Neural cell (in vitro differentiated cells): ENCODE measurements around the gene RFWD3. TPM values are rescaled to one million over a fixed set of nuclear protein-coding genes. Genes with fewer than 3 reads are reported as not detected.

Source experiments
- H2AFZ ChIP-seq: fragments of 200-600, 300-800 bp; sonication (generic), shearing (Covaris generic); 2 replicates; pipeline ENCODE4 v1.6.0; 2014; ENCODE audit warnings: low read depth, mild to moderate bottlenecking, antibody characterized with exemption, low read length, moderate library complexity
- H3F3A ChIP-seq: fragments of 200-600 bp; shearing (Covaris generic); 2 replicates; pipeline ENCODE4 v1.6.1; 2016; ENCODE audit warnings: mild to moderate bottlenecking, moderate library complexity, mixed read lengths, antibody characterized with exemption, low read length; ENCODE audit not compliant: insufficient read depth, poor library complexity, severe bottlenecking
- H3K27ac ChIP-seq: fragments of 200-600, 300-800 bp; sonication (generic), shearing (Covaris generic); 2 replicates; pipeline ENCODE4 v1.5.1; 2014; ENCODE audit warnings: mild to moderate bottlenecking, low read length, moderate library complexity
- H3K27me3 ChIP-seq: fragments of 300-800, 200-600 bp; sonication (generic), shearing (Covaris generic); 2 replicates; pipeline ENCODE4 v1.6.0; 2014; ENCODE audit warnings: mild to moderate bottlenecking, low read depth, low read length, moderate library complexity; ENCODE audit not compliant: insufficient read depth
- H3K36me3 ChIP-seq: fragments of 300-800, 200-600 bp; sonication (generic), shearing (Covaris generic); 2 replicates; pipeline ENCODE4 v1.5.1; 2014; ENCODE audit warnings: mild to moderate bottlenecking, antibody characterized with exemption, low read length, moderate library complexity; ENCODE audit not compliant: insufficient read depth
- H3K4me2 ChIP-seq: fragments of 300-800, 200-600 bp; sonication (generic), shearing (Covaris generic); 2 replicates; pipeline ENCODE4 v1.6.0; 2014; ENCODE audit warnings: mild to moderate bottlenecking, low read length
- H3K4me3 ChIP-seq: fragments of 300-800, 200-600 bp; sonication (generic), shearing (Covaris generic); 2 replicates; pipeline ENCODE4 v1.5.1; 2014; ENCODE audit warnings: mild to moderate bottlenecking, low read length, moderate library complexity
- H3K79me2 ChIP-seq: fragments of 200-600 bp; shearing (Covaris generic); replicated peaks from 2 replicates; pipeline ENCODE4 v1.6.0; 2014; ENCODE audit warnings: mild to moderate bottlenecking, low read length, moderate library complexity; ENCODE audit not compliant: insufficient read depth
- H3K9ac ChIP-seq: fragments of 300-800, 200-600 bp; sonication (generic), shearing (Covaris generic); 2 replicates; pipeline ENCODE4 v1.6.1; 2016; ENCODE audit warnings: mild to moderate bottlenecking, low read length, mixed read lengths
- H3K9me2 ChIP-seq: fragments of 200-600 bp; shearing (Covaris generic); 2 replicates; pipeline ENCODE4 v1.6.1; 2016; ENCODE audit warnings: mild to moderate bottlenecking, low read length, mixed read lengths; ENCODE audit not compliant: insufficient read depth
- H3K9me3 ChIP-seq: fragments of 200-600, 300-800 bp; sonication (generic), shearing (Covaris generic); 2 replicates; pipeline ENCODE4 v1.6.1; 2016; ENCODE audit warnings: mild to moderate bottlenecking, mixed run types, low read length, moderate library complexity, mixed read lengths
- H4K20me1 ChIP-seq: fragments of 200-600 bp; shearing (Covaris generic); 2 replicates; pipeline ENCODE4 v1.6.1; 2016; ENCODE audit warnings: mild to moderate bottlenecking, mixed run types; ENCODE audit not compliant: insufficient read depth
- EP300 ChIP-seq: fragments of 450-650 bp; conservative IDR thresholded peaks from 2 replicates; pipeline ENCODE4 v1.6.1; 2014; ENCODE audit warnings: antibody characterized with exemption, mild to moderate bottlenecking, moderate library complexity; ENCODE audit not compliant: poor library complexity, severe bottlenecking
- EZH2 ChIP-seq: fragments of 200-600, 300-800 bp; shearing (Covaris generic), sonication (generic); IDR thresholded peaks from 2 replicates; pipeline ENCODE4 v1.6.1; 2014; ENCODE audit warnings: antibody characterized with exemption, low read length, borderline replicate concordance, mild to moderate bottlenecking; ENCODE audit not compliant: insufficient read depth, poor library complexity, severe bottlenecking
- MXI1 ChIP-seq: fragments of 450-650 bp; conservative IDR thresholded peaks from 2 replicates; pipeline ENCODE4 v1.6.1; 2014; ENCODE audit warnings: antibody characterized with exemption, mild to moderate bottlenecking; ENCODE audit not compliant: poor library complexity, severe bottlenecking
- POLR2AphosphoS5 ChIP-seq: IDR thresholded peaks from 2 replicates; pipeline ENCODE4 v1.6.1; 2012
- RAD21 ChIP-seq: fragments of 450-650 bp; conservative IDR thresholded peaks from 2 replicates; pipeline ENCODE4 v1.6.1; 2014; ENCODE audit warnings: antibody characterized with exemption, mild to moderate bottlenecking, moderate library complexity
- REST ChIP-seq: IDR thresholded peaks from 2 replicates; pipeline ENCODE4 v1.6.1; 2012; ENCODE audit warnings: borderline replicate concordance
- SMC3 ChIP-seq: fragments of 450-650 bp; conservative IDR thresholded peaks from 2 replicates; pipeline ENCODE4 v1.6.1; 2014; ENCODE audit warnings: antibody characterized with exemption, mild to moderate bottlenecking, moderate library complexity; ENCODE audit not compliant: poor library complexity
- TAF1 ChIP-seq: IDR thresholded peaks from 2 replicates; pipeline ENCODE4 v1.6.1; 2012; ENCODE audit warnings: low read depth
- polyA plus RNA-seq: library from polyadenylated mRNA; depleted of rRNA; stranded (reverse); fragments of >200 nt; gene quantifications from 2 replicates; pipeline ENCODE4 v1.2.3, GENCODE V29; 2014
- TF ChIP-seq, protein P1 (sequence below): fragments of 450-650 bp; IDR thresholded peaks from 2 replicates; pipeline ENCODE4 v1.5.1; 2014; ENCODE audit warnings: antibody characterized with exemption, mild to moderate bottlenecking, moderate library complexity; ENCODE audit not compliant: poor library complexity, severe bottlenecking

RFWD3 gene
- polyA plus RNA-seq, 1 donor from 2014 or later: 10.7 TPM

- TF ChIP-seq EP300 (no peak), POLR2AphosphoS5 (no peak), RAD21 (no peak), TAF1 (no peak), MXI1 (no peak), SMC3 (no peak), REST (no peak), EZH2 (no peak)
- TF ChIP-seq, protein P1, sequence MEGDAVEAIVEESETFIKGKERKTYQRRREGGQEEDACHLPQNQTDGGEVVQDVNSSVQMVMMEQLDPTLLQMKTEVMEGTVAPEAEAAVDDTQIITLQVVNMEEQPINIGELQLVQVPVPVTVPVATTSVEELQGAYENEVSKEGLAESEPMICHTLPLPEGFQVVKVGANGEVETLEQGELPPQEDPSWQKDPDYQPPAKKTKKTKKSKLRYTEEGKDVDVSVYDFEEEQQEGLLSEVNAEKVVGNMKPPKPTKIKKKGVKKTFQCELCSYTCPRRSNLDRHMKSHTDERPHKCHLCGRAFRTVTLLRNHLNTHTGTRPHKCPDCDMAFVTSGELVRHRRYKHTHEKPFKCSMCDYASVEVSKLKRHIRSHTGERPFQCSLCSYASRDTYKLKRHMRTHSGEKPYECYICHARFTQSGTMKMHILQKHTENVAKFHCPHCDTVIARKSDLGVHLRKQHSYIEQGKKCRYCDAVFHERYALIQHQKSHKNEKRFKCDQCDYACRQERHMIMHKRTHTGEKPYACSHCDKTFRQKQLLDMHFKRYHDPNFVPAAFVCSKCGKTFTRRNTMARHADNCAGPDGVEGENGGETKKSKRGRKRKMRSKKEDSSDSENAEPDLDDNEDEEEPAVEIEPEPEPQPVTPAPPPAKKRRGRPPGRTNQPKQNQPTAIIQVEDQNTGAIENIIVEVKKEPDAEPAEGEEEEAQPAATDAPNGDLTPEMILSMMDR: no peak
Measured at GRCh38 chr16:74635303-74635702, 31.4 kb downstream of the RFWD3 start.

DNA sequence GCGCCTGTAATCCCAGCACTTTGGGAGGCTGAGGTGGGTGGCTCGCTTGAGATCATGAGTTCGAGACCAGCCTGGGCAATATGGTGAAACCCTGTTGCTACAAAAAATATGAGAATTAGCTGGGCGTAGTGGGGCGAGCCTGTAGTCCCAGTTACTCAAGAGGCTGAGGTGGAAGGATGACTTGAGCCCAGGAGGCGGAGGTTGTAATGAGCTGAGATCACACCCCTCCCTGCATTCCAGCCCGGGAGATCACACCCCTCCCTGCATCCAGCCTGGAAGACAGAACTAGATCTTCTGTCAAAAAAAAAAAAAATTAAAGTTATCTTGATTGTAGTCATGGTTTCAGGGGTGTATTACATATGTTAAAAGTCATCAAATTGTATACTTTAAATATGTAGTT is 33.0 kb downstream of the RFWD3 start:
- Histone ChIP-seq H3K79me2 (no peaks in the 10 kb centered on the region), H3K9ac (no peak overlapping the region), H3K27me3 (no peaks in the 10 kb centered on the region), H2AFZ (no peak overlapping the region), H3K36me3 (no peaks in the 10 kb centered on the region), H3K27ac (no peak overlapping the region), H4K20me1 (no peaks in the 10 kb centered on the region), H3F3A (no peaks in the 10 kb centered on the region), H3K9me2 (no peaks in the 10 kb centered on the region), H3K4me2 (no peak overlapping the region), H3K4me3 (no peak overlapping the region), H3K9me3 (no peaks in the 10 kb centered on the region)
- no peak for TF ChIP-seq REST
- TF ChIP-seq EZH2: no peak
- no peak for TF ChIP-seq RAD21
- no peak for TF ChIP-seq SMC3
- TF ChIP-seq, protein P1: no peak
- no peak for TF ChIP-seq TAF1
- TF ChIP-seq MXI1: no peak
- TF ChIP-seq POLR2AphosphoS5: no peak
- no peak for TF ChIP-seq EP300

More at GRCh38 chr16:74635303-74635702, 31.4 kb downstream of the RFWD3 start:
- H3K9me2 ChIP-seq: no peaks in the 10 kb centered on the region
- H3K9ac ChIP-seq: no peak overlapping the region
- H3F3A ChIP-seq: no peaks in the 10 kb centered on the region
- H3K27ac ChIP-seq: no peak overlapping the region
- no peak overlapping the region for H3K4me3 ChIP-seq
- H3K27me3 ChIP-seq: no peaks in the 10 kb centered on the region
- no peaks in the 10 kb centered on the region for H3K36me3 ChIP-seq
- no peak overlapping the region for H2AFZ ChIP-seq
- no peaks in the 10 kb centered on the region for H4K20me1 ChIP-seq
- no peaks in the 10 kb centered on the region for H3K79me2 ChIP-seq
- no peaks in the 10 kb centered on the region for H3K9me3 ChIP-seq
- no peak overlapping the region for H3K4me2 ChIP-seq
